ENCODE data around the gene CCDC85C.

The CCDC85C gene

DNA sequence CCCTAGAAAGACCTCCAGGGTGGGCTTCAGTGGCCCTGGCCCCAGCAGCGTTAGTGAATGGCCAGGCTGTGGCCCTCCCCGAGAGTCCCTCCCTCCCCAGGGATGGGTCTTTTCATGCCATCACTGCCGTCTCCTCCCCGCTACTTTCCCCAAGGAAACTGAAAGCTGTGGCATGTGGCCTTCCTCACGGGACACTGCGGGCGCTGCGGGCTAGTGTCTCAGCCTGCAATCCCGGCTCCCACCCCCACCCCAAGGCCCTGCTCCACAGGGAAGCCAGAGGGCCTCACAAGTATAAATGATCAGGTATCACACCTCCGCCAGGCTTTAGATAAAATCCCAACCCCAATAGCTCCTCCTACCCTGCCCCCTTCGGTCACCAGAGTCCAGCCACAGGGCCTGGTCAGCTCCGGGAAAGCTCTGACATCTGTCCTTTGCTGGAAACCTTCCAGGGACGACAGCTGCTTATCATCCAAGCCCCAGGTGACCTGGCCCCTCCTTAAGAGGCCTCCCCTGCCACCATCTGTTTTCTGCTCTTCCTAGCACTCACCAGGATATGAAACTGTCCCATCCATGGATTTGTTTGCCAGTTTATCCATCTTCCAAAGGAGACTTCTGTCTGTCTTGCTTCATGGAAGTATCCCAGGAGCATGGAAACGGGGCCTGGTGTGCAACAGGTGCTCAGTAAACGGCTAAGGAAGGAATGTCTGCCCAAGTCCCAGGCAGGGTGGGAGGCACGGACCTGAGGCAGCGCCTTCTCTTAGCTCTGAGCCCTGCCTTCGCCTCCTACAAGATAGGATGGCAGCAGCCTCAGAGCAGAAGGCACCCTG lies 31.6 kb downstream of the CCDC85C start:
- DNase-seq (ENCODE audit: low spot score), result no peak

DNA sequence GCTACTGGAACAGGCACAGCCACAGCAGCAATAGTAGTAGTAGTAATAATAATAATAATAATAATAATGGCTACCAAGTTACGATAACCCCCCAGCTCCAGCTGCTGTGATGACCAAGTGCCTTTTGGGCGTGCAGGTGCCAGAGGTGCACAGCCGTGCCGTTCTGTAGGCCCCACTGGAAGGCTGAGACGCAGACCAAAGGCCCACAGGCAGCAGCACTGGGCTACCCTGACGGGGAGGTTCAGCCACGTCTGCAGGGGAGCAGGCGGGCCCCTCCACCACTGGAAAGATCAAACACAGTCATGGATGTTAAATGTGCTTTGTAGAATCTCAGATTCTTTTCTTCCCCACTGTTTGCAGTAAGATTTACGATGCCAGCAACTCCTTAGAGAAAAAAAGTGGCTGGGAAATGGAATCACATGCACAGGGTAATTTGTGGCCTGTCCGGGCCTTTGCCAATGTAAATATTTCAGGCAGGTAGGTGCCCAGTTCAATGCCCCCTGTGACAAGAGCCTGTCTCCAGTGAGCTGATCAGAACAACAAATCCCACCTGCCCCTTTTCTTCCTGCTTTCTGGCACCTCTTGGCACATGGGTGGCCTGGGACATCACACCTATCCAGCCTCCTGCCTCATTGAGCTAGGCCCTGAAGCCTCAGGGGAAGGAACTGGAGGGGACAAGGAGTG lies 32.6 kb downstream of the CCDC85C start:
- DNase-seq (ENCODE audit: low spot score), result no peak

DNA sequence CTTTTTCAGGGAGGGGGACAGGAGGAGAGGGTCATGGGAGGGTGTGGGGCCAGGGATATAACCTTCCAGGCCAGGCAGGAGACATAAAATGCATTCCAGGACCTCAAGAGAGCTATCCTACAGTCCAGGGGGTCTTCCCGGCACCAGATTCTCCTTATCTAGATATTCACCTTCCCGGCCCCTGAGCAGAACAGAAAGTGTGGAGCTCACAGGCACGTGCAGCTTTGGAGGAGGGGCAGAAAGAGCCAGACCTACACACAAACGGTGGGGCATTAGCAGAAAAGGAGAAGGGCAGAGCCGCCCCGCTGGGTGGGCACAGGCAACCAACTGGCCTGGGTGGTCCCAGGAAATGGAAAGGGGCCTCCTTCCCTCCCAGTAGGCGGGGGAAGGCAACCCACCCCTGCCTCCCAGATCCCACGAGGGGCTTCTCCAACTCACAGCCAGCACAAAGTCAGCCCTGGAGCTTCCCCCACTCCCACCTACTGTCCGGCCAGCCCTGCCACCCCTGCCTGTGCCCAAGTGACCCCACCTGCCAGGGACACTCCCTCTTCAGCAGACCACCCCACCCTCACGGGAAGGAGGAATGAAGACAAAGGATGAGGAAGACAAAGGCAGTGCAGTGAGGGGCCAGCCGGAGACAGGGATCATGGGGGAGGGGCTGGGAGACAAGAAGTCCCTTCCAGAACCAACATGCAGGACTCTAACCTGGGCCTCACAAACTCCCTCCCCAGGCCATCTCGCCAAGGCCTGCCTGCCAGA lies 33.3 kb downstream of the CCDC85C start:
- DNase-seq (ENCODE audit: low spot score), result no peak

DNA sequence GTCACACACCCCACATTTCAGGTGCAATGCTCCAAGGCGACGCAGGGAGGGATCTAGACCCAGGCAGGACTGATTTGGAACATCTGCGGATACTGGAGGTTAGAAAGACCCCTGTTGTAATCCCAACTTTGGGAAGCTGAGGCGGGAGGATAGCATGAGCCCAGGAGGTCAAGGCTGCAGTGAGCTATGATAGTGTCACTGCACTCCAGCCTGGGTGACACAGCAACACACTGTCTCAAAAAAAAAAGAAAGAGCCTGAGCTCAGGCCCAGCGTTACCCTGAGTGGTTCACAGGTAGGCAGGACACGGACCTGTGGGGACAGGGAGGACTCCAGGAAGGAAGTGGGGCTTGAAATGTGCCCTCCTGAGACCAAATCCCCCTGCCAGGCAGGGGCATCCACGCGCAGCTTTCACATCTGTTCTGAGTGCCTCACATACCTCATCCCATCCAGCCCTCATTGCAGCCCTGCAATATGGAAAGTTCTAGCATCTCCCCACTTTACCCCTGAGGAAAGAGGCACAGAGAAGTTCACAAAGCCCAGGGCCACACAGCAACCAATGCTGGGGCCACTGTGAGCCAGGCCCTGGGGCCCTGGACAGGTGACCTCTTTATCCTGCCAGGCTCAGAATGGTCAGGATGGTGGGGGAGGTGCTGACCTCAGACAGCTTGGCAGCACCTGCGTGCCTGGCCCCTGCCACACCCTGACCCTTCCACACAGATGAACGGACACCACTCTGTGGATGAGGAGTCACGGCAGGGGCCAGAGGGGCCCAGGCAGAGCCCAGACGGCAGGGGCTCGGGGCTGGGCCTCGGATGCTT lies 34.1 kb downstream of the CCDC85C start:
- DNase-seq (ENCODE audit: low spot score), result no peak

DNA sequence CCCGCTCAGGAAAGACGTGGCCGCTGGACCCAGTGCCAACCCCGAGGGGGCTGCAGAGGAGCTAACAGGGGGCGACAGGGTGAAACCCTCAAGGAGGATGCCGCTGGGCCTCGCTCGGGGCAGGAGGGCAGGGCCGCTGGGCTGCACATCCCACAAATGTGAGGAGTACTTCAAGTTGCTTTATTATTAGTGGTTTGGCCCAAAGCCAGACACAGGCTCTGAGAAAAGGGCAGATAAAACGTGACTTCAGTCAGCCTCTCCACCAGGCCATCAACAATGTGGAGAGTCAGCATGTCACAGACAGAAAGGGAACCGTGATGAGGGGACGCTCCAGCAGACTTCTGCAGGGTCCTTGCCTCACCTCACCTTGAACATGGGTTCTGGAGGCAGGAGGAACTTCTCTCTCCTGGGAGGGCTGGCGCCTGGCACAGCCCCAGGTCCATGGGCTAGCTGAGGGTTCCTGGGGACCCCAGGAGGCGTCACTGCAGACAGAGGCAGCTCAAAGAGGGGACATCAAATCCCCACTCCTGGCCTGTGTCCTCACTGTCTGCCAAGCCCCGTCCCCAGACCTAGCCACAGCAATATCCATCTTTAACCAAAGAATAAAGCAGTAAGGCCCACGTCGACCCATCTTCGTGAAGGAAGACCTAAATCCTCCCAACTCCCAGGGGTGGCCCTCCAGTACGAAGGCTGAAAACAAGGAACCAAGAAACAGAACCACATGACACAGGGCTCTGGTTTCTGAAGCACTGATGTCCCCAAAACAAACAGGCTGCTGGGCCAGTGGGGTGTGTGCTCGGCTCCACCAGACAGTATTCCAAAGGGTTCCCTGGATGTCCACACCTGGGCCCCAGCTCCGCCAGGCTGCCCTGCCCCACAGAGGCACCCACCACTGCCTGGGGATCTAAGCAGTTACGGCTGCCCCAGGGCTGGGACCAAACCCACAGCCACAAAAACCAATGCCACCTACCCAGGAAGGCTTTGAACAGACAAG lies 35.1 kb downstream of the CCDC85C start:
- no peak for DNase-seq (ENCODE audit: low spot score)

DNA sequence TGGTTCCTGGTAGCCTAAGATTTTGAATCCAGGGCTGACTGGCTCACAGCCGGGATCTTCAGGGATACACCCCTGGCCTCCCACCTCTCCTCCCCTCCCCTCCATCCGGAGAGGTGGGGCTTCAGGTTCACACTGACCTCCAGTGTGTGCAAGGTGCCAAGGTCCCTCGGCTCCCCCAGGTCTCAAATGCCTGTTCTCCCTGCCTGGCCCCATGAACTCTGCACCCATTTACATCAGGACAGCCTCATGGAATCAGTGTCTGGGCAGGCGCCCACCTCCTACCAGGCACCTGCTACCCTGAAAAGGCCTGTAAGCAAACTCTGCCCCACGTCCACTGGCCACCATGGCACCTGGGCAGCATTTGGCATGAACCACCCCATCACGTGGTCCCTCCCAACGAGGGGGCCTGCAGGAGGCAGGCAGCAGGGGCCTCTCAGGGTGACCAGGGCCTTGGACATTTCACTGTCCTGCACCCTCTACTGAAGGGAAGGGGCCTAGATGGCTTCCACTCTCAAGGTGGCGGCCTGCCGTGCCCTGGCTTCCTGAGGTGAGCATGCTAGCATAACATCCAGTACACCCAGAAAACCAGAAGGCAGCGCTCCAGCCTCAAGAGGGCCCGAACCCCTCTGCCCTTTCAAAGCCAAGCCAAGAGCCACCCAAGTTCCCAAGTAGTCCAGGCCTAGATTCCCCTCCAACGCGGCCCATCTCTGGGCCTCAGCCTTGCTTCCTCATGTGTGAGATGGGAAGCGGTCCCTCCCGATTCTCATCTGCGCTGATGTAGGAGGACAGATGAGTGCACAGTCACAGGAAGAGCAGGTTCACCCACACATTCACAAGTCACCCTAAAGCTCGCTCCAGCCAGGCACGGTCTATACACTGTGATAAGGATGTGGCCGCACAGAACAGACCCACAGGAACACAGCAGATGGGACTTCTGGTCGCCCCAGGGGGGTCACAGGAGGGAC lies 37.3 kb downstream of the CCDC85C start:
- DNase-seq (ENCODE audit: low spot score), result no peak

DNA sequence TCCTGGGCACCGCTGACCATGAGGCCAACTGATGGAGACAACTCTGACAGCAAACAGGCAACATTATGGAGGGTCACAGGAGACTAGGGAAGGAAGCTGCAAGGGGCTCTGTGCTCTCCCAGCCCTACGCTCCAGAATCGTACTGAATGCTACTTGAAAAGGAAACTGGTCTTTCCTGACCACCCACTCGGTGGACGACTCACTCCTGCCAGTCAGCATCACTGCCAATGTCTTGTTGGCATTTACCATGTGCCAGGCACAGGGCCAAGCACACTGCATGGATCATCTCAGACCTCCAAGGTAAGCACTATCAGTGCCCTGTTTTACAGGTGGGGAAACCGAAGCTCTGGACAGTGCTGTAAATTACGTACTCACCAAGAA lies 38.0 kb downstream of the CCDC85C start:
- DNase-seq (ENCODE audit: low spot score), result no peak

DNA sequence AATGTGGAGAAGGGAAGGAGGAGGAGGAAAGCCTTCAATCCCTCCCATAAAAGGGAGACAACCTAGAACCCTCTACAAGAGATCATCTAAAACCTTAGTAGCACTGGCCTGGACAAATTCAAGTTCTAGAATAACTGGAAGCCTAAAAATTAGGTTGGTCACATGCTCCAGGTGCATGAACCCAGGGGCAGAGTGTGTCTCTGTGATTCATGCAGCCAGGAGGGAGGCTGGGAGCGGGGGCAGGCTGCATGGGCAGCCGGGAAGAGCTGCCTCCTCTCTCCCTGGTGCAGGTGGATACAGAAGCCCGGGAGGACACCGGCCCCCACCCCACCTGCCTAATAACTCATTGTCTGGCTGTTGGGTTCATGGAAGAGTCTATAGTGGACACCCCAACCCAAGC lies 38.6 kb downstream of the CCDC85C start:
- DNase-seq (ENCODE audit: low spot score), result no peak

DNA sequence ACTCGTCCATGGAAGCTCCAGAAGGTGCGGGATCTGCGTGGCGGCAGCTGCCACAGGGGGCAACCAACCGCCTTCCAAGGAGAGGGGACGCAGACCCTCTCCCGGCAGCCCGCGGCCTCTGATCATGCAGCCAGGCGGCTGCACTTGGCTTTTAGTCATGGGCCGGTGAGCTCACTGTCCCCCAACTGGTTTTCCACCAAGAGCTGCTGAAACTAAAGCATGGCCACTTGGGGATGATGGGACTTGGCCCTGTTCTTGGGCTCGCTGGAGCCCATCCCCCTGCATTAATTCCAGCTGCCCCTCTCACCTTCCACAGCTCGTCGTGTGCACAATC lies 39.1 kb downstream of the CCDC85C start:
- no peak for DNase-seq (ENCODE audit: low spot score)

DNA sequence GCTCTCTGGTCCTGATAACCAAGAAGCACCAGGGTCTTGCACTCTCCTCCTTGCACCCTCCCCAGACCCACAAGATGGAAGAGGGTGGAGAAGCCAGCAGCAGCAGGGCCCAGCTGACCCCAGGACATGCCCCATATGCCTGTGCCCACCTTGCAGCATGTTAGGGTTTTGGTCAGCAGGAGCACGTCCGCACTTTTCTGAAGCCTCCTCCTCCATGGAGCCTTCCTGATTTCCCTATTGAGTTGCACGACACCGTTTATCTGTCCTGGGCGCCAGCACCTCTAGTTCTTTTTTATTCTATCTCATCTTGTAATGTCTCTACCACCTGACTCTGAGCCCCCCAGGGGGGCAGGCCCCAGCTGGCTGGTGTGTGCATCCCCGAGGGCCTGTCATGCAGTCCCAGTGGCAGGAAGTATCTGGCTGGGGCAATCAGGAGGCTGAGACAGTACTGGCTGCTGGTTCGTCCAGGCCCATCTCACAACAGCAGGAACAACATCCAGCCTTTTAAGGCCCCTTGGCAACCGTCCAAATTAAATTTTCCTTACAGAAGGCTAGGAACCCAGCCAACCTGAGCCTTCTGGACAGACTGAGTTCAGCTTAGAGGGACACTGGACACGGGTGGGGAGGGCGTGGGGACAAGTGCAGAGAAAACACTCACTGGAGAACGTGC lies 39.6 kb downstream of the CCDC85C start:
- no peak for DNase-seq (ENCODE audit: low spot score)

DNA sequence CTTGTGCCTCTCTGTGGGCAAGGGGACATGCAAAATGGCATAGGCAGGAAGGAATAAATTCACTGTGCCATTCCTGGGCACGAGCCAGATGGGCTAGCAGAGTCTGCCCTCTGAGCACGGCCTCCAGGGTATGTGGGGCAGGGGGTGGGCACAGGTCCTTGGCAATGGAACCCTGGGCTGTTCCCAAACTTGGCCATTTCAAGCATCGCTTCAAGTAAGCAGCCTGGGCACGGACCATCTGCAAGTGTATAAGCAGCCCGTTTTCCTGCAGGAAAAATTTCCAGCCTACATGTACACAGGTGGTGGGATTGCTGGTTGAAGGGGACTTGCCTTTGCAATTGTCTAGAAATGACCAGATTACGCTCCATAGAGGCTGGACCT lies 40.3 kb downstream of the CCDC85C start:
- DNase-seq (ENCODE audit: low spot score), result no peak

DNA sequence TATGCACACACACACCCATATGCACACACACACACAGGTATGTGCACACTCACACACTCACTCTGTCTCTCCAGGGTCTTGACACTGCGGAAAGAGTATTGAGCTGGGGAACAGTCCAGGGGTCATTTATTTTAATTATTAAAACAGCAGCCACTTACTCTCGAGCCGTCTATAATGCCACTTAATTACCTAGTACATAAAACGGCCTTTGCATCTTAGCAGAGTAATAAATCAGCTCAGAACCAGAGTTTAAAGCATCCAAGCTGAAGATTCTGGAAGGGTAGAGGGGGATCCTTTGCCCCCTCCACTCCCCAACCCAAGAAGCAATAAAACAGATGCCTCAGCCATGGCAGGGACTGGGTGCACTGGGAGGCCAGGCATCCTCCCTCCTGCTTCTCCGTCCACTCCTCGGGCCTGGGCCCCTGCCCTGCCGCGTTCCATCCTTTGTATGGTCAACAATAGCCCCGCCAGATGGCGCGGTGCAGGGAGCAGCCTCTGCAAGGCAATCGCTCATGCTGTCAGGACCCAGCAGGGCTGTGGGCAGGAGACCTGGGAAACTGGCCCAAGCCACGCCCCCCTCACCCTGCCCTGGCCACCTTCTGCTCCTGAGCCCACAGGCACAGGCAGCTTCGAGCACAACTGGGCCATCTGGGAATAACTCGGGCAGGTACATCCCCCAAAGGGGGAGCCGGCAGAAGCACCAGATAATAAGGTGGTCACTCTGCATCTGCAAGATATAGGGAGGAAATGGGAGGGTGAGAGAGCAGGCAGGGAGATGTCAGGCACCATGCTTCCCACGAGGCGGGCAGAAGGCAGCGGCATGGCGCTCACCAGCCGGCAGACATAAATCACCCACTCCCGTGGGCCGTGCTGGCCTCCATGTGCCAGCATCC lies 40.9 kb downstream of the CCDC85C start:
- DNase-seq (ENCODE audit: low spot score), result no peak

DNA sequence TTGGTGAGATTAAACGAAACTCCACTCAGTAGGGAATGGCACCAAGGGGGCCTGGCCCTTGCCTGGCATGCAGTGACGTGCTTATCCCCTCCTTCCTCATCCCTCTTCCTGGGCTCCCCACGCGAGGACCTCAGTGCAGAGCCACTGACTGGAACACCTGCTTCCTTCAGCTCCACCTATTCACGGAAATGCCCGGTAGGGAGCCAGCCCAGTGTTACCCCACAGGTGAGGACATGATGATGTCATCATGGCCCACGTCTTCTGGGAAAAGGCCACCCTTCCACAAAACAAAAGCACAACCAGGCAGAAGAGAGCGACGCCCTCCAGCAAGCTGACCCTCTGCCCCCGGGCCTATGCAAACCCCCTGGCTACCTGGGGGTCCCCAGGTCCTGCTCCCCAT lies 42.1 kb downstream of the CCDC85C start:
- no peak for DNase-seq (ENCODE audit: low spot score)

DNA sequence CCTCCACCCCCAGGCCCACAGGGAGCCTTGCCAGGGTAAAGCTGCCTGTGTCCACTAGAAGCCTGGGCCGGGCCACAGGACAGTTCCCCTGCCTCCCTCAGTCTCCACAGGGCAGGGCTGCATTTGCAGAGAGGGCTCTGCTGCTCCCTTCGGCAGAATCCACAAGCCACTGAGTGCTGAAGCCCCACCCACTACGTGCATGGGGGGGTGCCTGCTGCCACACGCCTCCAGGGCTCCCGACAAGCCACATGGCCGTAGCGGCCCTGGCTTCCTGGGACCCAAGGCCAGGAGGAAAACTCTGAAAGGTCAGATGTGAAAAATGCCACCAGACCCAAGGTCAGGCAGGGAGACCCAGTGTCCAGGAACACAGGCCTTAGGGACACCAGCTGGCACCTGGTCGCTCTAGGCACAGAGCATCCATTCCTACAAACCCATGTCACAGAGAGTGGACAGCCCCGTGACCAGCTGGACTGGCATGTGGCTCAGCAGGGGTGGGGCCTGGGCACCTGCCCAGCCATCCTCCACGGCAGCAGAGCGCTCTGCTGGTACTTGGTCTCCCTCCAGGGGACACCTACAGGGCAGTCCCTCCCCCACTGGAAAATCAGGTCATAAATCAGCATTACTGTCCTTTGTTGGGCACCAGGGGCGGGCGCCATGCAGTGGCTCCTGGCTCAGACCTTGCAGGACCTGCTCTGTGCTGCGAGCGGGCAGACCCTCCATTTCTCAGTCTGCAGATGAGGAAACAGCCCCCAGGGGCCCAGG lies 42.9 kb downstream of the CCDC85C start:
- no peak for DNase-seq (ENCODE audit: low spot score)

DNA sequence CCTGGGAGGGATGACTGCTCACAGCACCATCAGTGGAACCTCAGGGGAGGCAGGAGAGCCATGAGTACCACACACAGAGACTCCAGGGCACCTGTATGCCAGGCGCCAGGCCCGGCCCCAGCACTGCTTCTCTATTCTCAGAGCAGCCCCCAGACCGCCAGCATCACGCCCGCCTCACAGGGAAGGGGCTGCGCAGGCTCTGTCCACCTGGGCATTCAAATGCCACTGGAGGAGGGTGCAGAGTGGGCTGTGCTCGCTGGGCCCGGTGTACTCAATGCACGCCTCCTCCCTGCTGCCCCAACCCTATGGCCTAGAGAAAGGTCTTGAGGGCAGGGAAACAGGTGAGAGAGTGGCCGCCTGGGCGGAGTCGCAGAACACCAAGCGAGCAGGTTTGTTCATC lies 43.6 kb downstream of the CCDC85C start:
- no peak for DNase-seq (ENCODE audit: low spot score)

DNA sequence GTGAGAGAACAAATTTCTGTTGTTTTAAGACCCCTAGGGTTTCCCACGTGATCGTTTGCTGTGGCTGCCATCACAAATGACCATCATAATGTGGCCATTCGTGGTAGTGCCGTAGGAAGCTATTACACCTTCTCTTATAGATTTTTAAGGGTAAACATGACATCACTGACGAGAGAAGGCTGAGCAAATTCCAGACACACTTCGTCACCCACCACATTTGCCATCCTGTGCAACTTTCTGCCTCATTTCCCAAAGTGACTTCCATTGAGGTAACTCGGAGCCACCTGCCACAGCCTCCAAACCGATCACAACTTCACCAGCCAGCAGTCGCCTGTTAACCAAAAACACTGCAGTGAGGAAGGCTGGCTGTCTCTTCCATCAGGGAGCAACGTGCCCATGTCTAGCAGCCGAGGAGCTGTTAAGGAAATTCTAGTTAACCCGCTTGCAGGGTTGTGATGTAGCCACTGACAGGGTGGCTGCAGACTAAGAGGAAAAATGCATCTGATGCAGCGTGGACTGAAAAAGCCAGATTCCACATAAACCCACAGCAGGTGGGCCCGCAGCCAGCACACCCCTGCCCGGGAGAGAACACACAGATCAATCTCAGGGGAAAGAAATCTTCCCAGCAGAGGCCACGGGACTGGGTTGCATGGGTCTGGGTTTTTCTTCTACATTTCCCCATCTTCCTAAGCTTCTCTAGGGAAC lies 44.6 kb downstream of the CCDC85C start:
- no peak for DNase-seq (ENCODE audit: low spot score)

All from HuH-7.5 (cell line).